B cell (primary cell): ENCODE results near the gene ZMYM4. TPM values are rescaled to one million over a fixed set of nuclear protein-coding genes. Genes with fewer than 3 reads are reported as not detected.

Experiments
- ATAC-seq: fragments of 200-7000 bp; cut with Tn5 transposase; one replicate; pipeline ENCODE4 v1.10.0; 2021; ENCODE audit warnings: low read depth, mild to moderate bottlenecking, moderate number of reproducible peaks, moderate library complexity
- CTCF ChIA-PET: fragments of 350-600 bp; sonication (Branson Sonifier 250); formaldehyde crosslinking; loops from one replicate; lab custom pipeline; 2021; ENCODE audit warnings: antibody characterized with exemption, inconsistent platforms; lab: Charles Lee
- POLR2A ChIA-PET: fragments of 350-600 bp; sonication (Branson Sonifier 250); formaldehyde crosslinking; loops from one replicate; lab custom pipeline; 2021; ENCODE audit warnings: antibody characterized with exemption; lab: Charles Lee
- DNase-seq: peaks from one replicate; pipeline ENCODE4 v3.0.0; 2013
- H2AFZ ChIP-seq: 2 replicates; pipeline ENCODE4 v1.6.1; 2012; ENCODE audit warnings: mild to moderate bottlenecking, low read depth, low read length; ENCODE audit not compliant: insufficient read depth, poor library complexity, severe bottlenecking
- H3K27ac ChIP-seq, 2 donors: 1 replicate in 1 of 2; 2 replicates in 1 of 2; pipeline ENCODE4 v1.5.1; 2012 to 2013; ENCODE audit warnings: low read length in 2 of 2, mild to moderate bottlenecking in 2 of 2, moderate library complexity in 1 of 2
- H3K27me3 ChIP-seq, 4 experiments: fragments of 200-600 bp in 1 of 4; sonication (generic) in 1 of 4; replicated peaks in 1 of 4; 1 replicate in 2 of 4; 2 replicates in 2 of 4; pipeline versions ENCODE4 v1.6.1 to v1.7.0; 2013 to 2016; ENCODE audit warnings: low read length in 3 of 4, mild to moderate bottlenecking in 2 of 4, mixed read lengths in 1 of 4, moderate library complexity in 1 of 4; ENCODE audit not compliant: insufficient read depth in 4 of 4, control insufficient read depth in 3 of 4; ENCODE audit errors: control extremely low read depth in 1 of 4
- H3K36me3 ChIP-seq, 2 experiments: replicated peaks in 1 of 2; 1 replicate in 1 of 2; 2 replicates in 1 of 2; pipeline versions ENCODE4 v1.6.1 to v1.7.1; 2013; ENCODE audit warnings: low read length in 1 of 2; ENCODE audit not compliant: insufficient read depth in 2 of 2, control insufficient read depth in 1 of 2; ENCODE audit errors: control extremely low read depth in 1 of 2, extremely low read depth in 1 of 2
- H3K4me1 ChIP-seq, 2 donors: fragments of 200-600 bp in 1 of 2; sonication (generic) in 1 of 2; 1 replicate in 1 of 2; 2 replicates in 1 of 2; pipeline versions ENCODE4 v1.5.1 to v1.6.1; 2013 to 2017; ENCODE audit warnings: low read length in 2 of 2; ENCODE audit not compliant: control insufficient read depth in 2 of 2, insufficient read depth in 2 of 2
- H3K4me2 ChIP-seq: replicated peaks from 2 replicates; pipeline ENCODE3; 2012; ENCODE audit warnings: mild to moderate bottlenecking, low read depth, low read length; ENCODE audit not compliant: poor library complexity, severe bottlenecking
- H3K4me3 ChIP-seq, 5 experiments: fragments of 200-600 bp in 1 of 5; sonication (generic) in 1 of 5; 1 replicate in 3 of 5; 2 replicates in 2 of 5; pipeline versions ENCODE4 v1.5.1 to v1.7.0; 2011 to 2016; ENCODE audit warnings: low read length in 4 of 5, mild to moderate bottlenecking in 4 of 5, low read depth in 2 of 5, control low read depth in 1 of 5, moderate library complexity in 1 of 5; ENCODE audit not compliant: insufficient read depth in 1 of 5; ENCODE audit errors: control extremely low read depth in 1 of 5, extremely low read depth in 1 of 5
- H3K79me2 ChIP-seq: fragments of 200-600 bp; sonication (generic); one replicate; pipeline ENCODE4 v1.6.0; 2016; ENCODE audit warnings: low read length; ENCODE audit not compliant: control insufficient read depth, insufficient read depth
- H3K9ac ChIP-seq: fragments of 200-600 bp; sonication (generic); 2 replicates; pipeline ENCODE4 v1.6.1; 2017; ENCODE audit warnings: mild to moderate bottlenecking, low read length, moderate library complexity
- H3K9me3 ChIP-seq, 3 donors: one replicate each; pipeline versions ENCODE4 v1.6.1 to v1.7.1; 2013; ENCODE audit warnings: low read length in 2 of 3; ENCODE audit not compliant: control insufficient read depth in 2 of 3, insufficient read depth in 1 of 3; ENCODE audit errors: control extremely low read depth in 1 of 3
- H4K20me1 ChIP-seq: 2 replicates; pipeline ENCODE4 v1.6.0; 2012; ENCODE audit warnings: mild to moderate bottlenecking, low read length; ENCODE audit not compliant: insufficient read depth, control insufficient read depth, poor library complexity, severe bottlenecking
- H3K27ac Mint-ChIP-seq: one replicate; pipeline ENCODE4 v1.8.0; 2021; ENCODE audit warnings: mixed read lengths
- H3K27me3 Mint-ChIP-seq: one replicate; pipeline ENCODE4 v1.8.0; 2021; ENCODE audit warnings: mixed read lengths
- H3K4me1 Mint-ChIP-seq: one replicate; pipeline ENCODE4 v1.8.0; 2021; ENCODE audit warnings: mixed read lengths
- H3K4me3 Mint-ChIP-seq: one replicate; pipeline ENCODE4 v1.8.0; 2021; ENCODE audit warnings: mixed read lengths
- H3K9me3 Mint-ChIP-seq: one replicate; pipeline ENCODE4 v1.8.0; 2022; ENCODE audit warnings: mixed read lengths; ENCODE audit not compliant: insufficient read depth
- CTCF ChIP-seq: fragments of 200-600 bp; IDR thresholded peaks from one replicate; pipeline ENCODE4 v1.8.0; 2022; ENCODE audit warnings: antibody characterized with exemption, mild to moderate bottlenecking
- EZH2 ChIP-seq: IDR thresholded peaks from 2 replicates; pipeline ENCODE4 v1.6.1; 2012; ENCODE audit warnings: borderline replicate concordance, low read depth, mild to moderate bottlenecking, moderate library complexity, low read length; ENCODE audit not compliant: insufficient read depth, poor library complexity, severe bottlenecking
- WGBS: methylation state at CpG from one replicate; pipeline ENCODE4 v1.1.5; 2013; ENCODE audit warnings: missing lambda C conversion rate; ENCODE audit not compliant: insufficient coverage; 5-methylcytosine and 5-hydroxymethylcytosine counted together
- intact Hi-C: fragments of 100-400 bp; cut with micrococcal nuclease; formaldehyde crosslinking; loops from one replicate; pipeline ENCODE4 v1.10.0; 2022
- polyA plus RNA-seq: library from polyadenylated mRNA; depleted of rRNA; stranded (reverse); fragments of >200 nt; gene quantifications from 2 replicates; pipeline ENCODE4 v1.2.3, GENCODE V29; 2012
- small RNA-seq: library from RNA; depleted of rRNA; stranded (forward); fragments of <200 nt; gene quantifications from one replicate; pipeline ENCODE3, GENCODE V24; 2012; ENCODE audit warnings: low replicate concordance, low read depth; ENCODE audit not compliant: insufficient read length
- total RNA-seq, 2 donors: library from RNA; stranded (reverse); fragments of 120-200 nt in 1 of 2; gene quantifications; 1 replicate in 1 of 2; 2 replicates in 1 of 2; pipeline versions ENCODE4 v1.2.3 to v1.2.4, GENCODE V29; 2013 to 2022

The ZMYM4 gene
- total and polyA plus RNA-seq, 2 donors (not counting 1 experiment from before 2014, with no cell fraction given) = 7.2 to 45.2 TPM

DNA sequence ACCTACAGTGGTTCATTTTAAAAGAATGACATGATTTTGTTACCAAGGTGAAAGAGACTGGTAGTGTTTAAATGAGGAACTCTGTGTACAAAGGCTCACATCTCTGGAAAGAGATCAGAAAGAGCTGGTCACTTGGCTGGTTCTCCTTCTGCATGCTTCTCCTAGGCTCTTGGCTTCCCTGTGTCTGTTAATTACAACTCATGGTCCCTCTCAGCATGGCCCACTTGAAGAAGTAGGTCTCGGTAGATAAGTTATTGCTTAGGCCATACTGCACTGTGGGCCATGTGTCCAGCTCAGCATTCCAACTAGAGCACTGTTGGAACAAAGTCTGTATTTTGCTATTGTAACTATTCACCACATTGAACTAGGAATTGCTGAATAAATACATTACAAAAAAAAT lies 197.6 kb downstream of the ZMYM4 start:
- intact Hi-C loops = no loop called here
- Histone ChIP-seq H3K9me3 (peaks cover 0 to 10% (median 3%) of the 10 kb centered on the region in 3 donors), H3K27me3 (no peaks in the 10 kb centered on the region), H3K36me3 (peaks cover 19 to 73% of the 10 kb centered on the region in 2 experiments), H2AFZ (no peak overlapping the region), H3K27ac (no peak overlapping the region), H4K20me1 (no peaks in the 10 kb centered on the region), H3K4me1 (no peaks in the 10 kb centered on the region), H3K4me2 (no peak overlapping the region), H3K79me2 (no peaks in the 10 kb centered on the region), H3K4me3 (no peak overlapping the region), H3K9ac (no peak overlapping the region)
- Mint-ChIP-seq H3K4me3 (no peak overlapping the region), H3K27me3 (no peaks in the 10 kb centered on the region), H3K9me3 (peaks cover 4% of the 10 kb centered on the region), H3K4me1 (no peaks in the 10 kb centered on the region), H3K27ac (no peak overlapping the region)
- CTCF ChIA-PET = no interaction called here
- no peak for TF ChIP-seq EZH2
- POLR2A ChIA-PET = no interaction called here
- 100% methylated on average over 1 of the region's 1 CpG for WGBS
- DNase-seq = no peak
- no peak for ATAC-seq

DNA sequence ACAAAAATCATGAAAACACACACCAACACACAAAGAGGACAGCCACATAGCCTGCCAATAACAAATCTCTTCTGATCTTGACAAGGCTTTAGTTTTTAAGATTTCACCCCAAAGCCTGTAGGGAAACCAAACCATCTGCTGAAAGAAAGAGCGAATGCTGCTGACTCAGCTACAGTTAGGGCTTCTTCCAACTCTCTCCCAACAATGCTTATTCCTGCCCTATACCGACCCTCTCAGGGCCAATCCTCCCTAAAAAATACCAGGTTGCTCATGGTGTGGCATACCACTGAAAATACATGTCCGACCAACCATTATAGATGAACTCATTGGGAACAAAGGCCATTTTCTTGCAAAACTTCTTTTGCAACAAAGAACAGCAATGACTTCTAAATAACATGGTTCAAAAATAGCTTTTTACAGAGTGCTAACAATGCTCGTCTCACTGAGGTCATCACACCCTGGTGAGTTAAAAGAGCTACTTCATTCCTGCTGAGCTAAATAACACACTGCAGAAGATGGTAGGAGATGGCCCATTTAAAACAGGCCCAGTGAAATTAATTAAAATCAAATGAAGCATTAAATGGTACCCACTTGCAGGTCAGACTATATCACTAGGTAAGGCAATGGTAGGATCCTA lies 202.6 kb downstream of the ZMYM4 start:
- Histone ChIP-seq H3K9me3 (no peaks in the 10 kb centered on the region), H3K9ac (no peak overlapping the region), H4K20me1 (no peaks in the 10 kb centered on the region), H3K27ac (no peak overlapping the region), H3K79me2 (no peaks in the 10 kb centered on the region), H3K4me2 (no peak overlapping the region), H3K27me3 (no peaks in the 10 kb centered on the region), H3K4me3 (no peak overlapping the region), H2AFZ (no peak overlapping the region), H3K4me1 (no peaks in the 10 kb centered on the region), H3K36me3 (peaks cover 9 to 66% of the 10 kb centered on the region in 2 experiments)
- intact Hi-C loops = no loop called here
- 100% methylated on average over 3 of the region's 4 CpGs for WGBS
- TF ChIP-seq EZH2 (no peak), CTCF (no peak)
- no peak for ATAC-seq
- no peak overlapping the region for H3K4me3 Mint-ChIP-seq
- ChIA-PET POLR2A (no interaction called here), CTCF (interaction anchor here (1.1 to 1.3 kb wide), 2 partner anchors 19 to 21 kb away, joined by 3 to 4 read pairs; no protein-coding TSS in a partner anchor)
- H3K27me3 Mint-ChIP-seq = no peaks in the 10 kb centered on the region
- no peaks in the 10 kb centered on the region for H3K4me1 Mint-ChIP-seq
- no peak overlapping the region for H3K27ac Mint-ChIP-seq
- peaks cover 2% of the 10 kb centered on the region for H3K9me3 Mint-ChIP-seq
- DNase-seq = no peak

Small RNAs within 50 kb of the gene (small RNA-seq; reads per million reads assigned to genes)
- not detected for gene RF00091

Other genes starting within 250 kb of the ZMYM4 start
- gene ZMYM6, start 236.8 kb upstream of the ZMYM4 start, total RNA-seq = 54.3 and 60.2 TPM in 2 replicates
- 13.7 and 28.5 TPM in 2 replicates for gene ZMYM6, start 236.8 kb upstream of the ZMYM4 start, polyA plus RNA-seq
- 17.6 and 18.3 TPM in 2 replicates for gene ZMYM1, start 189.3 kb upstream of the ZMYM4 start, total RNA-seq
- 5.7 and 9.0 TPM in 2 replicates for gene ZMYM1, start 189.3 kb upstream of the ZMYM4 start, polyA plus RNA-seq
- 411 and 412 TPM in 2 replicates for gene SFPQ, start 75.6 kb upstream of the ZMYM4 start, total RNA-seq
- gene SFPQ, start 75.6 kb upstream of the ZMYM4 start, polyA plus RNA-seq = 192 and 390 TPM in 2 replicates